HepG2 (cell line): ENCODE measurements around the gene TCF12. TPM values are rescaled to one million over a fixed set of nuclear protein-coding genes. Genes with fewer than 3 reads are reported as not detected.

Experiments used
- AGO2 ChIP-seq: fragments of 200-400 bp; formaldehyde crosslinking; optimal IDR thresholded peaks from 2 replicates; pipeline ENCODE3; 2017; ENCODE audit warnings: mild to moderate bottlenecking, low read depth, low read length, moderate library complexity
- DMAP1 ChIP-seq: IDR thresholded peaks from 2 replicates; pipeline ENCODE4 v1.6.1; 2016
- ELF3 ChIP-seq: IDR thresholded peaks from 2 replicates; pipeline ENCODE4 v1.6.1; 2016; ENCODE audit warnings: missing genetic modification reagents, missing compliant biosample characterization
- FOSL2 ChIP-seq: sonication (generic); formaldehyde crosslinking; IDR thresholded peaks from 2 replicates; pipeline ENCODE4 v1.4.0; 2020; ENCODE audit warnings: missing genetic modification reagents
- FOXP1 ChIP-seq, 2 experiments: fragments of 450-650 bp in 1 of 2; IDR thresholded peaks; 2 replicates each; pipeline ENCODE4 v1.6.1; 2017 to 2018; ENCODE audit warnings: antibody characterized with exemption in 1 of 2
- GABPA ChIP-seq, 2 experiments: IDR thresholded peaks; 2 replicates each; pipeline ENCODE4 v1.6.1; 2011 to 2016; ENCODE audit warnings: low read depth in 2 of 2, low read length in 1 of 2, missing biosample characterization in 1 of 2, missing genetic modification characterization in 1 of 2
- GATAD2A ChIP-seq: IDR thresholded peaks from 2 replicates; pipeline ENCODE4 v1.6.1; 2016
- HOMEZ ChIP-seq: IDR thresholded peaks from 2 replicates; pipeline ENCODE4 v1.6.1; 2016; ENCODE audit warnings: low read depth
- MAZ ChIP-seq, 2 experiments: sonication (generic) in 1 of 2; formaldehyde crosslinking in 1 of 2; IDR thresholded peaks; 2 replicates each; pipeline versions ENCODE4 v1.5.0 to v1.6.1; 2012 to 2020; ENCODE audit warnings: low read depth in 2 of 2, mild to moderate bottlenecking in 2 of 2, borderline replicate concordance in 1 of 2, improper control_type of control experiment in 1 of 2, low read length in 1 of 2, missing genetic modification reagents in 1 of 2, moderate library complexity in 1 of 2
- MXD4 ChIP-seq: IDR thresholded peaks from 2 replicates; pipeline ENCODE4 v1.6.1; 2016; ENCODE audit warnings: mild to moderate bottlenecking, missing biosample characterization, missing genetic modification reagents
- NR1H2 ChIP-seq: sonication (generic); formaldehyde crosslinking; IDR thresholded peaks from 2 replicates; pipeline ENCODE4 v1.8.1; 2022; ENCODE audit warnings: low read depth, missing genetic modification reagents, borderline replicate concordance
- SATB2 ChIP-seq: sonication (generic); formaldehyde crosslinking; IDR thresholded peaks from 2 replicates; pipeline ENCODE4 v1.5.0; 2020; ENCODE audit warnings: missing genetic modification reagents
- SRF ChIP-seq: IDR thresholded peaks from 2 replicates; pipeline ENCODE4 v1.6.1; 2011; ENCODE audit warnings: mild to moderate bottlenecking, low read depth, low read length, moderate library complexity
- TP53 ChIP-seq: sonication (generic); formaldehyde crosslinking; conservative IDR thresholded peaks from 2 replicates; pipeline ENCODE4 v1.4.0; 2020; ENCODE audit warnings: missing genetic modification reagents
- ZFP82 ChIP-seq: sonication (generic); formaldehyde crosslinking; IDR thresholded peaks from 2 replicates; pipeline ENCODE4 v1.5.1; 2020; ENCODE audit warnings: mild to moderate bottlenecking, missing genetic modification reagents, borderline replicate concordance
- ZNF382 ChIP-seq: sonication (generic); formaldehyde crosslinking; IDR thresholded peaks from 2 replicates; pipeline ENCODE4 v1.5.0; 2020; ENCODE audit warnings: missing genetic modification reagents, mild to moderate bottlenecking, borderline replicate concordance
- polyA plus RNA-seq, 8 experiments: library from polyadenylated mRNA; depleted of rRNA in 3 of 8; stranded (reverse) in 7 of 8; unstranded in 1 of 8; fragments of >200 nt; fragmentation: Illumina TruSeq in 4 of 8; extraction: Trizol in 4 of 8; gene quantifications; 2 replicates each; pipeline versions ENCODE4 v1.2.1 to v1.2.3, GENCODE V29; 2011 to 2016; ENCODE audit warnings: low read depth in 4 of 8, missing spikeins in 1 of 8, mixed read lengths in 1 of 8; ENCODE audit not compliant: insufficient read depth in 1 of 8
- total RNA-seq, 5 experiments: library from RNA; depleted of rRNA; stranded (reverse); fragments of >200 nt; fragmentation: Illumina TruSeq; extraction: Trizol; gene quantifications; 2 replicates each; pipeline ENCODE4 v1.2.3, GENCODE V29; 2016; ENCODE audit warnings: low read depth in 1 of 5
- TF ChIP-seq, protein P1 (sequence below): sonication (generic); formaldehyde crosslinking; IDR thresholded peaks from 2 replicates; pipeline ENCODE4 v1.8.0; 2022; ENCODE audit warnings: mild to moderate bottlenecking, missing genetic modification reagents, borderline replicate concordance
- TF ChIP-seq, protein P2 (sequence below): IDR thresholded peaks from 2 replicates; pipeline ENCODE4 v1.4.0; 2020; ENCODE audit warnings: mild to moderate bottlenecking, missing genetic modification reagents
- TF ChIP-seq, protein P3 (sequence below): sonication (generic); formaldehyde crosslinking; IDR thresholded peaks from 2 replicates; pipeline ENCODE4 v1.4.0; 2020; ENCODE audit warnings: low read depth, mild to moderate bottlenecking, missing genetic modification reagents

Gene TCF12
- total and polyA plus RNA-seq, 2 of the 13 experiments (the other 11 are each of a cell fraction or from before 2014, with no cell fraction given), result 48.6 to 51.1 TPM

GRCh38 chr15:57015897-57016296 lies 97.5 kb downstream of the TCF12 start (continued):
- TF ChIP-seq, protein P1, sequence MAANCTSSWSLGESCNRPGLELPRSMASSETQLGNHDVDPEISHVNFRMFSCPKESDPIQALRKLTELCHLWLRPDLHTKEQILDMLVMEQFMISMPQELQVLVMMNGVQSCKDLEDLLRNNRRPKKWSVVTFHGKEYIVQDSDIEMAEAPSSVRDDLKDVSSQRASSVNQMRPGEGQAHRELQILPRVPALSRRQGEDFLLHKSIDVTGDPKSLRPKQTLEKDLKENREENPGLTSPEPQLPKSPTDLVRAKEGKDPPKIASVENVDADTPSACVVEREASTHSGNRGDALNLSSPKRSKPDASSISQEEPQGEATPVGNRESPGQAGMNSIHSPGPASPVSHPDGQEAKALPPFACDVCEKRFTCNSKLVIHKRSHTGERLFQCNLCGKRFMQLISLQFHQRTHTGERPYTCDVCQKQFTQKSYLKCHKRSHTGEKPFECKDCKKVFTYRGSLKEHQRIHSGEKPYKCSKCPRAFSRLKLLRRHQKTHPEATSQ (CRISPR knock-in tag), result no peak
- no peak for TF ChIP-seq ZFP82 (CRISPR knock-in tag)
- TF ChIP-seq GATAD2A (CRISPR knock-in tag), result 0 out of 2 replicates have a peak, but pooled peaks have one; percentile 15
- no peak for TF ChIP-seq FOXP1 (IDR thresholded peaks at IDR 0.05)
- TF ChIP-seq FOXP1 (CRISPR knock-in tag; IDR thresholded peaks at IDR 0.05), result 0 out of 2 replicates have a peak, but pooled peaks have one; percentile 10
- no peak for TF ChIP-seq NR1H2
- TF ChIP-seq DMAP1 (CRISPR knock-in tag), result no peak
- TF ChIP-seq SATB2 (CRISPR knock-in tag), result no peak
- TF ChIP-seq, protein P2, sequence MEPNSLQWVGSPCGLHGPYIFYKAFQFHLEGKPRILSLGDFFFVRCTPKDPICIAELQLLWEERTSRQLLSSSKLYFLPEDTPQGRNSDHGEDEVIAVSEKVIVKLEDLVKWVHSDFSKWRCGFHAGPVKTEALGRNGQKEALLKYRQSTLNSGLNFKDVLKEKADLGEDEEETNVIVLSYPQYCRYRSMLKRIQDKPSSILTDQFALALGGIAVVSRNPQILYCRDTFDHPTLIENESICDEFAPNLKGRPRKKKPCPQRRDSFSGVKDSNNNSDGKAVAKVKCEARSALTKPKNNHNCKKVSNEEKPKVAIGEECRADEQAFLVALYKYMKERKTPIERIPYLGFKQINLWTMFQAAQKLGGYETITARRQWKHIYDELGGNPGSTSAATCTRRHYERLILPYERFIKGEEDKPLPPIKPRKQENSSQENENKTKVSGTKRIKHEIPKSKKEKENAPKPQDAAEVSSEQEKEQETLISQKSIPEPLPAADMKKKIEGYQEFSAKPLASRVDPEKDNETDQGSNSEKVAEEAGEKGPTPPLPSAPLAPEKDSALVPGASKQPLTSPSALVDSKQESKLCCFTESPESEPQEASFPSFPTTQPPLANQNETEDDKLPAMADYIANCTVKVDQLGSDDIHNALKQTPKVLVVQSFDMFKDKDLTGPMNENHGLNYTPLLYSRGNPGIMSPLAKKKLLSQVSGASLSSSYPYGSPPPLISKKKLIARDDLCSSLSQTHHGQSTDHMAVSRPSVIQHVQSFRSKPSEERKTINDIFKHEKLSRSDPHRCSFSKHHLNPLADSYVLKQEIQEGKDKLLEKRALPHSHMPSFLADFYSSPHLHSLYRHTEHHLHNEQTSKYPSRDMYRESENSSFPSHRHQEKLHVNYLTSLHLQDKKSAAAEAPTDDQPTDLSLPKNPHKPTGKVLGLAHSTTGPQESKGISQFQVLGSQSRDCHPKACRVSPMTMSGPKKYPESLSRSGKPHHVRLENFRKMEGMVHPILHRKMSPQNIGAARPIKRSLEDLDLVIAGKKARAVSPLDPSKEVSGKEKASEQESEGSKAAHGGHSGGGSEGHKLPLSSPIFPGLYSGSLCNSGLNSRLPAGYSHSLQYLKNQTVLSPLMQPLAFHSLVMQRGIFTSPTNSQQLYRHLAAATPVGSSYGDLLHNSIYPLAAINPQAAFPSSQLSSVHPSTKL (CRISPR knock-in tag), result peak; percentile 24; the same call in 1 of the 2 replicates
- no peak for TF ChIP-seq ZNF382 (CRISPR knock-in tag)
- TF ChIP-seq TP53 (CRISPR knock-in tag), result no peak
- TF ChIP-seq SRF, result no peak
- TF ChIP-seq MXD4, result no peak
- peak; percentile 84; the same call in 1 of the 2 replicates for TF ChIP-seq HOMEZ (CRISPR knock-in tag)
- TF ChIP-seq GABPA (IDR thresholded peaks at IDR 0.05; ENCODE audit: low read depth, low read length), result no peak
- no peak for TF ChIP-seq GABPA (CRISPR knock-in tag; IDR thresholded peaks at IDR 0.05; ENCODE audit: low read depth)
- peak; percentile 25; the same call in 1 of the 2 replicates for TF ChIP-seq ELF3
- no peak for TF ChIP-seq MAZ (IDR thresholded peaks at IDR 0.05; ENCODE audit: borderline replicate concordance, low read depth, low read length)
- no peak for TF ChIP-seq MAZ (CRISPR knock-in tag; IDR thresholded peaks at IDR 0.05; ENCODE audit: low read depth)
- peak; percentile 77 for TF ChIP-seq FOSL2 (CRISPR knock-in tag)
- TF ChIP-seq, protein P3, sequence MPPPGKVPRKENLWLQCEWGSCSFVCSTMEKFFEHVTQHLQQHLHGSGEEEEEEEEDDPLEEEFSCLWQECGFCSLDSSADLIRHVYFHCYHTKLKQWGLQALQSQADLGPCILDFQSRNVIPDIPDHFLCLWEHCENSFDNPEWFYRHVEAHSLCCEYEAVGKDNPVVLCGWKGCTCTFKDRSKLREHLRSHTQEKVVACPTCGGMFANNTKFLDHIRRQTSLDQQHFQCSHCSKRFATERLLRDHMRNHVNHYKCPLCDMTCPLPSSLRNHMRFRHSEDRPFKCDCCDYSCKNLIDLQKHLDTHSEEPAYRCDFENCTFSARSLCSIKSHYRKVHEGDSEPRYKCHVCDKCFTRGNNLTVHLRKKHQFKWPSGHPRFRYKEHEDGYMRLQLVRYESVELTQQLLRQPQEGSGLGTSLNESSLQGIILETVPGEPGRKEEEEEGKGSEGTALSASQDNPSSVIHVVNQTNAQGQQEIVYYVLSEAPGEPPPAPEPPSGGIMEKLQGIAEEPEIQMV (CRISPR knock-in tag), result no peak
- no peak for TF ChIP-seq AGO2
